IMR-90 (cell line): ENCODE measurements around the gene ST3GAL3. TPM values are rescaled to one million over a fixed set of nuclear protein-coding genes. Genes with fewer than 3 reads are reported as not detected.

ENCODE experiments used
- ATAC-seq: fragments of 200-7000 bp; cut with Tn5 transposase; 2 replicates; pipeline ENCODE4 v1.9.1; 2020; ENCODE audit warnings: low read depth, mild to moderate bottlenecking, moderate library complexity
- BruUV-seq: library from RNA; stranded (reverse); fragments of 400-500 nt; replicated peaks from 2 replicates; lab custom pipeline; 2021; lab: Mats Ljungman, UMichigan
- CTCF ChIA-PET: fragments of 300-600 bp; formaldehyde crosslinking; extraction: SDS; loops from one replicate; lab custom pipeline; 2021; ENCODE audit warnings: antibody characterized with exemption; lab: Yijun Ruan, JAX
- POLR2A ChIA-PET: fragments of 300-600 bp; sonication (Branson Sonifier 250); formaldehyde crosslinking; loops from one replicate; lab custom pipeline; 2022; ENCODE audit warnings: antibody characterized with exemption; ENCODE audit not compliant: unreplicated experiment; lab: Charles Lee
- DNase-seq: peaks from one replicate; pipeline ENCODE4 v3.0.0; 2013
- H2AFZ ChIP-seq: replicated peaks from 2 replicates; pipeline ENCODE3; 2013; ENCODE audit warnings: low read length, mild to moderate bottlenecking; ENCODE audit not compliant: poor library complexity
- H2AK5ac ChIP-seq: 2 replicates; pipeline ENCODE4 v1.6.1; 2013; ENCODE audit warnings: low read depth, low read length, inconsistent platforms
- H2AK9ac ChIP-seq: replicated peaks from 2 replicates; pipeline ENCODE3; 2013; ENCODE audit warnings: mild to moderate bottlenecking, low read depth, low read length, moderate library complexity; ENCODE audit not compliant: poor library complexity
- H2BK120ac ChIP-seq: 2 replicates; pipeline ENCODE4 v1.6.1; 2013; ENCODE audit warnings: low read depth, low read length, inconsistent platforms
- H2BK15ac ChIP-seq: 3 replicates; pipeline ENCODE4 v1.6.1; 2013; ENCODE audit warnings: low read depth, low read length, inconsistent platforms
- H2BK20ac ChIP-seq: 2 replicates; pipeline ENCODE4 v1.6.1; 2013; ENCODE audit warnings: low read depth, mild to moderate bottlenecking, inconsistent platforms, low read length, moderate library complexity
- H2BK5ac ChIP-seq: 2 replicates; pipeline ENCODE4 v1.6.1; 2013; ENCODE audit warnings: mild to moderate bottlenecking, low read depth, low read length, inconsistent platforms; ENCODE audit not compliant: poor library complexity, severe bottlenecking
- H3K14ac ChIP-seq: replicated peaks from 2 replicates; pipeline ENCODE4 v1.6.1; 2013; ENCODE audit warnings: low read depth, low read length, inconsistent platforms
- H3K18ac ChIP-seq: 2 replicates; pipeline ENCODE4 v1.6.1; 2013; ENCODE audit warnings: low read depth, low read length, control low read depth
- H3K23ac ChIP-seq: 2 replicates; pipeline ENCODE4 v1.6.1; 2013; ENCODE audit warnings: low read depth, low read length, inconsistent platforms
- H3K27ac ChIP-seq: 2 replicates; pipeline ENCODE4 v1.5.1; 2013; ENCODE audit warnings: mild to moderate bottlenecking, control low read depth, low read length; ENCODE audit not compliant: insufficient read depth
- H3K27me3 ChIP-seq: 2 replicates; pipeline ENCODE4 v1.6.1; 2013; ENCODE audit warnings: low read length; ENCODE audit not compliant: control insufficient read depth, insufficient read depth
- H3K36me3 ChIP-seq: 2 replicates; pipeline ENCODE4 v1.6.1; 2013; ENCODE audit warnings: low read length, mixed read lengths; ENCODE audit not compliant: control insufficient read depth, insufficient read depth
- H3K4ac ChIP-seq: 2 replicates; pipeline ENCODE4 v1.6.1; 2013; ENCODE audit warnings: low read depth, low read length, inconsistent platforms
- H3K4me1 ChIP-seq: 2 replicates; pipeline ENCODE4 v1.6.1; 2013; ENCODE audit warnings: low read length, mixed read lengths; ENCODE audit not compliant: control insufficient read depth, insufficient read depth
- H3K4me2 ChIP-seq: 2 replicates; pipeline ENCODE4 v1.6.1; 2013; ENCODE audit warnings: low read depth, mild to moderate bottlenecking, control low read depth, low read length, moderate library complexity
- H3K4me3 ChIP-seq: 2 replicates; pipeline ENCODE4 v1.5.1; 2013; ENCODE audit warnings: low read depth, mild to moderate bottlenecking, control low read depth, low read length, moderate library complexity; ENCODE audit not compliant: insufficient read depth
- H3K56ac ChIP-seq: 2 replicates; pipeline ENCODE4 v1.6.1; 2013; ENCODE audit warnings: low read length, inconsistent platforms; ENCODE audit not compliant: insufficient read depth; ENCODE audit errors: extremely low read depth
- H3K79me1 ChIP-seq, 2 experiments: 2 replicates each; pipeline ENCODE4 v1.6.1; 2013; ENCODE audit warnings: low read length in 2 of 2, inconsistent platforms in 1 of 2, low read depth in 1 of 2
- H3K9ac ChIP-seq: 2 replicates; pipeline ENCODE4 v1.6.1; 2013; ENCODE audit warnings: low read depth, low read length, control low read depth
- H3K9me1 ChIP-seq: 2 replicates; pipeline ENCODE4 v1.6.1; 2013; ENCODE audit warnings: low read length, inconsistent platforms; ENCODE audit not compliant: insufficient read depth
- H3K9me3 ChIP-seq: 2 replicates; pipeline ENCODE4 v1.6.1; 2013; ENCODE audit warnings: low read length; ENCODE audit not compliant: control insufficient read depth, insufficient read depth
- H4K20me1 ChIP-seq: 2 replicates; pipeline ENCODE4 v1.6.1; 2013; ENCODE audit warnings: low read length, inconsistent platforms; ENCODE audit not compliant: insufficient read depth
- H4K5ac ChIP-seq: 2 replicates; pipeline ENCODE4 v1.6.1; 2013; ENCODE audit warnings: mild to moderate bottlenecking, low read depth, low read length, control low read depth
- H4K8ac ChIP-seq, 2 experiments: 2 replicates each; pipeline ENCODE4 v1.6.1; 2013; ENCODE audit warnings: low read depth in 2 of 2, low read length in 2 of 2, control low read depth in 1 of 2, inconsistent platforms in 1 of 2
- H4K91ac ChIP-seq: 2 replicates; pipeline ENCODE4 v1.6.1; 2013; ENCODE audit warnings: low read depth, low read length, inconsistent platforms; ENCODE audit not compliant: insufficient read depth
- BHLHE40 ChIP-seq: fragments of 150-350 bp; IDR thresholded peaks from 2 replicates; pipeline ENCODE4 v1.6.1; 2016; ENCODE audit warnings: mild to moderate bottlenecking, low read depth, low read length
- CEBPB ChIP-seq: IDR thresholded peaks from 2 replicates; pipeline ENCODE4 v1.6.1; 2012; ENCODE audit warnings: low read depth, low read length, improper control_type of control experiment
- CHD1 ChIP-seq: IDR thresholded peaks from 2 replicates; pipeline ENCODE4 v1.6.1; 2012; ENCODE audit warnings: low read depth, low read length, improper control_type of control experiment
- MAFK ChIP-seq: IDR thresholded peaks from 2 replicates; pipeline ENCODE4 v1.6.1; 2012; ENCODE audit warnings: low read depth, low read length, improper control_type of control experiment
- POLR2A ChIP-seq: IDR thresholded peaks from 2 replicates; pipeline ENCODE4 v1.6.1; 2012; ENCODE audit warnings: mild to moderate bottlenecking, low read depth, low read length
- RAD21 ChIP-seq: IDR thresholded peaks from 2 replicates; pipeline ENCODE4 v1.6.1; 2012; ENCODE audit warnings: low read length, improper control_type of control experiment
- RCOR1 ChIP-seq: IDR thresholded peaks from 2 replicates; pipeline ENCODE4 v1.6.1; 2012; ENCODE audit warnings: mild to moderate bottlenecking, low read length, improper control_type of control experiment; ENCODE audit not compliant: insufficient replicate concordance
- RFX5 ChIP-seq: IDR thresholded peaks from 2 replicates; pipeline ENCODE4 v1.8.0; 2012; ENCODE audit warnings: low read depth, mild to moderate bottlenecking, low read length, moderate library complexity
- WGBS, 2 experiments: methylation state at CpG; one replicate each; pipeline versions ENCODE4 v1.1.5 to v1.1.7; 2013; ENCODE audit warnings: missing lambda C conversion rate in 2 of 2; ENCODE audit not compliant: insufficient read length in 1 of 2; ENCODE audit errors: extremely low coverage in 2 of 2; 5-methylcytosine and 5-hydroxymethylcytosine counted together
- dilution Hi-C: fragments of 300-500 bp; cut with HindIII; formaldehyde crosslinking; loops from one replicate; pipeline ENCODE4 v1.14.3; 2018; ENCODE audit warnings: low sequenced_read_pairs; ENCODE audit not compliant: unreplicated experiment
- in situ Hi-C: fragments of 300-500 bp; cut with MboI; formaldehyde crosslinking; loops from 3 replicates; pipeline ENCODE4 v1.14.3; 2019; ENCODE audit warnings: low sequenced_read_pairs, inconsistent platforms, mixed read lengths
- intact Hi-C: fragments of 100-400 bp; cut with micrococcal nuclease; formaldehyde crosslinking; loops from 2 replicates; pipeline ENCODE4 v1.10.0; 2022
- polyA plus RNA-seq, 3 experiments: library from polyadenylated mRNA; depleted of rRNA; stranded (reverse); fragments of >200 nt; gene quantifications; 2 replicates each; pipeline ENCODE4 v1.2.3, GENCODE V29; 2012; ENCODE audit warnings: low replicate concordance in 1 of 3
- total RNA-seq: library from RNA; depleted of rRNA; stranded (reverse); fragments of >200 nt; gene quantifications from 2 replicates; pipeline ENCODE4 v1.2.3, GENCODE V29; 2012
- TF ChIP-seq, protein P1 (sequence below): fragments of 150-350 bp; IDR thresholded peaks from 2 replicates; pipeline ENCODE4 v1.6.1; 2016; ENCODE audit warnings: low read depth, mild to moderate bottlenecking, low read length, moderate library complexity, borderline replicate concordance
- TF ChIP-seq, protein P2 (sequence below): conservative IDR thresholded peaks from 2 replicates; pipeline ENCODE4 v1.5.1; 2012; ENCODE audit warnings: mild to moderate bottlenecking, low read depth, low read length, improper control_type of control experiment

ST3GAL3 gene
- total and polyA plus RNA-seq, 2 of the 4 experiments (the other 2 are of a cell fraction) = 12.0 to 14.8 TPM

DNA sequence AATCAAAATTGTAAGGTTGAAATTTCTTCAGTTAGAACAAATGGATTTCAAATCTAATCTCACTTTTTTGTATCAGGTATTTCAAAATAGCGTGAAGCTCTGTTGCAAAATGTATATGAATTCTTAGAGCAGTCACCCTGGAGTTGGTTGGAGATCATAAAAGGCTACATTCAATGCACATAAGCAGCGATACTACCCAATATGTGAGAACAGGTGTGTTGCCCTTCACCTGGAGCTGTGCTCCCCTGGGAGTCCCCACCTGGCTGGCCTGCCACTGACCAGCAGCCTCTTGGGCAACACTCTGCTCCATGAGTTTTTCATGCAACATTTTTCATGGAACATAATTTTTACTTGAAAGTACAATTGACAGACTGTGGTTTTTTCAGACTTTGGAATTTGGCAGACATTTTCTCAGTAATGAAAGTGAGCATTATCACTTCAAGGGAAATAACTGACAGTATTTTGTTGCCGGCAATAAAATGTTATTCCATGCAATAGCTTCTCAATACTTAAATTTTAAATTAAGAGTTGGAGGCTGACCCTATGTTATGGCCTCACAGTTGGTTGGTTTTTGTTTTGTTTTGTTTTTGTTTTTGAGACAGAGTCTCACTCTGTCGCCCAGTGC, 95.1 kb downstream of the ST3GAL3 start:
- no peaks in the 10 kb centered on the region; the same call in 1 of the 2 replicates for H3K36me3 ChIP-seq
- H3K9me3 ChIP-seq = no peaks in the 10 kb centered on the region
- H2BK15ac ChIP-seq = no peak overlapping the region
- no peak overlapping the region for H3K4me3 ChIP-seq
- H2AFZ ChIP-seq = no peak overlapping the region
- H3K27me3 ChIP-seq = no peaks in the 10 kb centered on the region
- H4K20me1 ChIP-seq = peaks cover 6% of the 10 kb centered on the region; the same call in 1 of the 2 replicates
- H4K8ac ChIP-seq = no peak overlapping the region
- no TSS peak for BruUV-seq
- H4K91ac ChIP-seq = no peak overlapping the region
- no peak overlapping the region for H2AK9ac ChIP-seq
- intact Hi-C loops = no loop called here
- no peak overlapping the region for H3K9ac ChIP-seq
- no peak overlapping the region for H3K27ac ChIP-seq
- no peak overlapping the region for H2BK20ac ChIP-seq
- H3K14ac ChIP-seq = no peak overlapping the region
- DNase-seq (no peak), ATAC-seq (no peak)
- no peak overlapping the region for H3K23ac ChIP-seq
- ChIA-PET CTCF (no interaction called here), POLR2A (no interaction called here)
- no peak overlapping the region for H4K5ac ChIP-seq
- WGBS, 2 experiments = 100% methylated on average over 1 of the region's 4 CpGs; no CpG with 5 or more reads in 1 of the 2 experiments
- peaks cover 7% of the 10 kb centered on the region for H3K4me1 ChIP-seq
- no peak overlapping the region for H3K56ac ChIP-seq
- TF ChIP-seq RCOR1 (no peak), POLR2A (no peak), RAD21 (no peak), RFX5 (no peak), MAFK (no peak), BHLHE40 (no peak), CEBPB (no peak), CHD1 (no peak)
- TF ChIP-seq, protein P1, sequence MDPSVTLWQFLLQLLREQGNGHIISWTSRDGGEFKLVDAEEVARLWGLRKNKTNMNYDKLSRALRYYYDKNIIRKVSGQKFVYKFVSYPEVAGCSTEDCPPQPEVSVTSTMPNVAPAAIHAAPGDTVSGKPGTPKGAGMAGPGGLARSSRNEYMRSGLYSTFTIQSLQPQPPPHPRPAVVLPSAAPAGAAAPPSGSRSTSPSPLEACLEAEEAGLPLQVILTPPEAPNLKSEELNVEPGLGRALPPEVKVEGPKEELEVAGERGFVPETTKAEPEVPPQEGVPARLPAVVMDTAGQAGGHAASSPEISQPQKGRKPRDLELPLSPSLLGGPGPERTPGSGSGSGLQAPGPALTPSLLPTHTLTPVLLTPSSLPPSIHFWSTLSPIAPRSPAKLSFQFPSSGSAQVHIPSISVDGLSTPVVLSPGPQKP = no peak
- TF ChIP-seq, protein P2, sequence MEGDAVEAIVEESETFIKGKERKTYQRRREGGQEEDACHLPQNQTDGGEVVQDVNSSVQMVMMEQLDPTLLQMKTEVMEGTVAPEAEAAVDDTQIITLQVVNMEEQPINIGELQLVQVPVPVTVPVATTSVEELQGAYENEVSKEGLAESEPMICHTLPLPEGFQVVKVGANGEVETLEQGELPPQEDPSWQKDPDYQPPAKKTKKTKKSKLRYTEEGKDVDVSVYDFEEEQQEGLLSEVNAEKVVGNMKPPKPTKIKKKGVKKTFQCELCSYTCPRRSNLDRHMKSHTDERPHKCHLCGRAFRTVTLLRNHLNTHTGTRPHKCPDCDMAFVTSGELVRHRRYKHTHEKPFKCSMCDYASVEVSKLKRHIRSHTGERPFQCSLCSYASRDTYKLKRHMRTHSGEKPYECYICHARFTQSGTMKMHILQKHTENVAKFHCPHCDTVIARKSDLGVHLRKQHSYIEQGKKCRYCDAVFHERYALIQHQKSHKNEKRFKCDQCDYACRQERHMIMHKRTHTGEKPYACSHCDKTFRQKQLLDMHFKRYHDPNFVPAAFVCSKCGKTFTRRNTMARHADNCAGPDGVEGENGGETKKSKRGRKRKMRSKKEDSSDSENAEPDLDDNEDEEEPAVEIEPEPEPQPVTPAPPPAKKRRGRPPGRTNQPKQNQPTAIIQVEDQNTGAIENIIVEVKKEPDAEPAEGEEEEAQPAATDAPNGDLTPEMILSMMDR = no peak
- no peak overlapping the region for H2BK120ac ChIP-seq
- H2BK5ac ChIP-seq = no peak overlapping the region
- H2AK5ac ChIP-seq = no peak overlapping the region
- dilution Hi-C loops = no loop called here
- no peak overlapping the region for H3K18ac ChIP-seq
- in situ Hi-C loops = no loop called here
- H3K4ac ChIP-seq = no peak overlapping the region
- peaks cover 14% of the 10 kb centered on the region for H3K9me1 ChIP-seq
- peaks cover 14 to 42% of the 10 kb centered on the region in 2 experiments for H3K79me1 ChIP-seq
- no peak overlapping the region for H3K4me2 ChIP-seq
